Activated CD4-positive, alpha-beta T cell treated with anti-CD3 and anti-CD28 coated beads, Interleukin-2, amount 50 U/mL, for 24 hours (primary cell): Measurements from ENCODE around the gene TFDP1.
A peak's percentile ranks its signal among the peaks of the same experiment; 100 is the strongest.
"Not testable (repeated sequence)": the region's sequence is repeated elsewhere in the genome, so short reads cannot be mapped to it uniquely, and the experiment has no call there.

Source experiments
- DNase-seq, 2 donors: peaks; one replicate each; pipeline ENCODE4 v3.0.0-alpha.2; 2020; ENCODE audit warnings: low read depth in 1 of 2, low spot score in 1 of 2

Gene TFDP1

GRCh38 chr13:113565526-113566226, 18.9 kb upstream of the TFDP1 start:
- DNase-seq = no peak

GRCh38 chr13:113566227-113566561, 18.4 kb upstream of the TFDP1 start:
- DNase-seq = no peak

- no peak for DNase-seq
These were observed 16.9 kb upstream of the TFDP1 start for GRCh38 chr13:113567681-113568080.

DNA sequence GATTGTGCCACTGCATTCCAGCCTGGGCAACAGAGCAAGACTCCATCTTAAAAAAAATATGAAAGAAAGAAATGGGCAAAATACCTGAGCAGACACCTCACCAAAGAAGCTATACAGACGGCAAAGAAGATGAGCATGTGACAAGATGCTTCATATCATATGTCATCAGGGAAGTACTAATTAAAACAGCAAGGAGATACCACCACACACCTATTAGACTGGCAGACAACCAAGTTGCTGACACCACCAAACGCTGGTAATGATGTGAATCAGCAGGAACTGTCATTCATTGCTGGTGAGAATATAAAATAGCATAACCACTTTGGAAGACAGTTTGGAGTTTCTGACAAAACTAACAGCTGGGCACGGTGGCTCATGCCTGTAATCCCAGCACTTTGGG, 11.5 kb upstream of the TFDP1 start:
- DNase-seq = no peak

- no peak for DNase-seq
These were observed 8.0 kb upstream of the TFDP1 start for GRCh38 chr13:113576597-113576996.

GRCh38 chr13:113577881-113578435, 6.6 kb upstream of the TFDP1 start:
- DNase-seq = no peak

DNA sequence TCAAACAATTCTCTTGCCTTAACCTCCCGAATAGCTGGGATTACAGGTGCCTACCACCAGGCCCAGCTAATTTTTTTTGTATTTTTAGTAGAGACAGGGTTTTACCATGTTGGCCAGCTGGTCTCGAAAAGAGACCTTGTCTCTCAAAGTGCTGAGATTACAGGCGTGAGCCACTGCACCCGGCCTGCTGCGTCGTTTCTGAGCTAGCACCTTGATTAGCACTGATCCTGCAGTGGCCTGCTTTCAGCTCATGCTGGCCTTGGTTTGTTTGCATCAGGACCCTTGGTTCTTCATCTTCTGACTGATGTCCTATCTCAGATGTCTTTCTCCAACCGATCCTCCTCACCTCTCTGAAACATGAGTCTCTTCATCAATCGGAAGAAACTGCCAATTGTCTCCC, 4.9 kb upstream of the TFDP1 start:
- DNase-seq = no peak

GRCh38 chr13:113581871-113582270, 2.7 kb upstream of the TFDP1 start:
- DNase-seq = no peak

DNA sequence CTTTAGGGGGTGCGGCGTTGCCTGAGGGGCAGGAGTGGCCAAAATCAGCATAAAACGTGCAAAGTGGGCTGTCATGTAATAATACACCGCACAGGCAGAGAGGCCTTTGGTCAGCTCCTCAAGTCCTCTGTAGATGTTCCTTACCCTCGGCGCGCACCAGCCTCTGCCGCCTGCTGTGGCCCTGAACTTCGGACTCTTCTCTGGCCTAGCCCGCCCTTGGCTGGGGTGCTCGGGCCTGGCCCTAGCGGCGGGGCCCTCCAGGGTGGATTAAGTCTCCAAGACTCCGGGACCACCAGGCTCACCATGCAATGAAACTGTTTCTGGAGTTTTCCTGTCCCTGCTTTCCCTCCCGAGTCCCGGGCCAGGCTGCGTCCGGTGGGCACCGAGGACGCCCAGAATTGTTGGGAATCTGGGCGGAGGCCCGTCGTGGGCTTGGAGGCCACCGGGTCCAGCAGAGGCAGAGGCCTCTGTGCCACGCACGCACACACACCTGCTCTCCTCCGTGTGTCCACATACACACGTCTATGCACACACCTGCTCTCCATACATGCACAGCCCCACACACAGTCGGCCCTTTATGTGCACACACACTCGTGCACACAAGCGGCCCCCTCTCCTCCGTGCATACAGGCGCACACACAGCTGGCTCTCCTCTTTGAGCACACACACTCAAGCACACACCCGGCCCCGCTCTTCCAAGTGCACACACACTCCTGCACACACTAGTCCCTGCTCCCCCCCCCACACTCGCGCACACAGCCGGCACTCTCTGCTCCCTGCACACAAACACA, 1.5 kb upstream of the TFDP1 start:
- no peak for DNase-seq

DNA sequence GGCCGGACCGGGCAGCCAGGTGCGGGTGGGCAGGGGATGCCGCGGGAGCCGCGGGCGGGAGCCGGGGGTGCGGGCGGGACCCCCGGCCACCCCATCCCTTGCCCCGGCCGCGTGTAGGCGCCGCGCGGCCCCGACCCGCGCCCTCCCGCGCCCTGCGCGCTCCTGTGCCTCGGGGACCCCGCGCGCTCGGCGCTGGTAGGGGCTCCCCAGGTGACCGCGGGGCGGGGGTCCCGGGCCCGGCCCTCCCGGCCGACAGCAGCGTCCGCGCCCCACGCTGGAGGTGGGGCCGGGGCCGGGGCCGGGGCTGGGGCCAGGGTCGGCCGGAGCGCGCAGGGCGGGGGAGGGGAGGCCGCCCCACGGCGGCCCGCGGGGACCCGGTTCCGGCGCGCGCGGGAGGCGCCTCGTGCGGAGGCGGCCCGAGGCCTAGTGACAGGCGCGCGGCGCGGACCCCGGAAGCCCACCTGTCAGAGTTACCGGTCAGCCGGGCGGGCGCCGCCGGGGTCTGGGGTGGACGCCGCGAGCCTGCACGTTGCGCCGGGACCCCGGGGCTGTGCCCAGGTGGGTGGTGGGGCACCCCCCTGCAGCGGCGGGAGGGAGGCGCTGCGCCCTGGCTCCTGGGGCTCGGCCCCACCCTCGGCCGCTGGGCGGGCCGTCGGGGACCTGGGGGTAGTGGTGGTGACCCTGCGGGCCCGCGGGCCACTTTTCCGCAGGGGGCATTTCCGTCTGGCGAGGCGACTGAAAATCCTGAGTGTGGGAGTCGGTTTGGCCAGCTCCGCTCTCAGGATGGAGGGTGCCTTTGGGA, 518 bp downstream of the TFDP1 start:
- DNase-seq = peak in 1 of 2 donors; percentile 13

DNA sequence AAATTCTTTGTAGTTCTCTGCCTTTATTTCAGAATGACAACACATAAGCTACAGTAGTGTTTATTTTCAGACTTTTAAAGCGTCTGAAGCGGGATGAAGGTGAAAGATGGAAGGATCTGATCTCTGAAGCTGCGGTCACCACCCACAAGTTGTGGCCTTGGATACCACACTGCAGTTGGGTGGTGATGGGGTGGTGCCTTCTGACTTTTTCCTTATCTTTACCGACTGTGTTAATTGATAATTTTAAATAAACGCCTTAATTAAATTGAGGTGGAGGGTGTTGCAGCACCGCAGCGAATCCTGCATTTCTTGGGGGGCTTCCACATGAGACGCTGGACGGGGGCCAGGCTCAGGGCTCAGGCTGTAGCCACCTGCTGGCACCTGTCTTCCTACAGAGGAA, 1.3 kb downstream of the TFDP1 start:
- no peak for DNase-seq

DNA sequence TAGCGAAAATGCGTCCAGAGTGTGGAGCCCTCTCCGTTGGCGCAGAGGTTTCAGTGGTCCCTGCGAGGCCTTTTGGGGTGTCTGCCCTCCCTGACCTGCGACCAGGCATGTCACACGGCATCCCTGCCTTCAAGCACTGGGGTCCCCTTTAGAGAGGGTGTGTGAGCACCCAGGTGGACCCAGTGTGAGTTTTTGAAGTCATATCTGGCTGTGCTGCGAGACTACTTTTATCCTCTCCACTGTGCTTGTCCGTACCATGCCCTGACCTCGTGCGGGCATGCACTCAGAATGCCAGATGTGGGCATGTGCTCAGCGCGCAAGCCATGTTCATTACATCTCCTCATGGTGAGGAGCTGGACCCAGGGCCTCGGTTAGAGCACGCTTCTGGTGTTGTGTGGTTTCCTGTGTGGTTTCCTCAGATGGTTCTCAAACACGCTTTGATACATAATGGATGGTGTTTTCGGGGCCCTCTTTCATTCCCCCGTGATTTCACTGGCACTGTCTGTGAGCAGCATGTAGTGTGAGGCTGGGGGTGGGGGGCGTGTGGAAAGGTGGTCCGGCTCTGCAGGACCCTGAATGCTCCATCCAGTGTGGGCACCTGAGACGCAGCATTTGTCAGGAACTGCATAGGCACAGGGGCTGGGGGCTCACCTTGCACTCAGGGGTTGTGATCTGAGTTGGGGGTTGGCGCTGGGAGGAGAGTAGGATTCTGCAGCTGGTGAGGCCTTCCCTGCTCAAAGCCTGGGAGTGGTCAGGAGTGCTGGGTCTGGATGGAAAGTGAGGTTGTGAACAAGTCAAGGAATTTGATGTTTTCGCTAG, 2.3 kb downstream of the TFDP1 start:
- DNase-seq = no peak

DNA sequence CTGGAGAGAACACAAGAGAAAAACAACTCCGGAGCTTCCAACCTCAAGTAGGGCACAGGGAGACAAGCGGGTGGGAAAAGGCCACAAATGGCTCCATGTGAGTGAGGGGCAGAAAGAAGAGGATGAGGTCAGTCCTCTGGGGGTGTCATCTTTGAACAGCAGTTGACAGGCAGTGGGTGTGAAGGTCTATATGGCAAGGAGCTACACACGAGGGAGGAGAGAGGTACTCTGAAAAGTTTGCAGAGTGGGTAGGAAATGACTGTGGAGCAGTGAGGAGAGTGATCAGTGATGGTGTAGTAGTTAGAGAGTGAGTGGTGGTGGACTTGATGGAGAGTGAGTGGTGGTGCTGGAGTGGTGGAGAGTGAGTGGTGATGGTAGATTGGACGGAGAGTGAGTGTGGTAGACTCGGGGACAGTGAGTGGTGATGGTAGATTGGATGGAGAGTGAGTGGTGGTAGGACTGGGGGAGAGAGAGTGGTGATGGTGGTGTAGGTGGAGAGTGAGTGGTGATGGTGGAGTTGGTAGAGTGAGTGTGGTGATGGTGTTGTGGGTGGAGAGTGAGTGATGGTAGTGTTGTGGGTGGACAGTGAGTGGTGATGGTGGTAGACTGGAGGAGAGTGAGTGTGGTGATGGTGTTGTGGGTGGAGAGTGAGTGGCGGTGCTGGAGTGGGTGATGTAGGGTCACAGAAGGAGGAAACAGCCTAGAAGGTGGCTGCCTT, 4.0 kb downstream of the TFDP1 start:
- DNase-seq = no peak

DNA sequence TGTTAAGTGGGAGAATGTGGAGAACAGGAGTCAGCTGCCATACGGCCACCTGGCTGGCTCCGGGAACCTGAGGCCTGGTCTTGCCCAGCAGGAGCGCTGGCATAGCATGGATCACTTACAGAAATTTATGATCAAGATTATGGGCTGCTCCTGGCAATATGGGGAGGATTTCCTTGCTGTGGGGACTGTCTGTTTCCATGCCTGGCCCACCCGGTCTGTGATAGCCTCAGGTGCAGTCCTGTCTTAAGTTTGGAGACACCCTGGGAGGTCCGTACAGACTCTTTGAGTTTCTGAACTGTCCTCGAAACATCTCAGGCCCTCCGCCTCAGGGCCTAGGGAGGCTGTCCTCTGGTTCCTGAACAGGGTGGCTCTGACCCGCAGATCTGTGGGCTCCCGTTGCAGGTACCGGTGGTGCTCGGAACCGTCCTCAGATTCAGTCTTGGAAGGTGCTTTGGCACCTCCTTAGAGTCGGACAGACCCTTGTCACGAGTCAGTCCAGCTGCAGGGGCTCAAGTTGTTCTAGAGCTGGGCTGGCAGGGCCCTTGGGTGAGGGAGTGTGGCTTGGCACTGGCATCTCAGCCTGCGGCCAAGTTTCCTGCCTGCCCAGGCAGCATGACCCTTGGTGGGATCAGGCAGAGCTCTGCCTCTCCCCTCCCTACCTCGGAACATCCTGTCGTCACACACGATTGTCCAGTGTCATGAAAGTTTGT, 4.9 kb downstream of the TFDP1 start:
- no peak for DNase-seq

DNA sequence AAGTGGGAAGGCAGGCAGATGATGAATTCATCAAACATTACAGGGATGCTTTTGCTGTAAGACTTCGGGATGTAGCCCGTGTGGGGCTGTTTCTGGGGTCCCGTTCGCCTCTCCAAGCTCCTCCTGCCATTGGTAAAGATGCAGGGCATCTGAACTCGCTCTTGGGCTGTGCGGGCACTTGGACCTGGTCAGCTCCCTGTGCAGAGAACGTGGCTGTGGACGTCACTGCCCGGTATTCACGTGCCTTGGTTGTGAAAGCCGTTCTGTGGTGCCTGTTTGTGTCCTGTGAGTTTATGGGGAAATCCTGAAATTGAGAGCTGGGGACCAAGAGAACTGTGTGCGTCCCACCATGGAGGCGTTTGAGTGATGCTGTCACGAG, 5.4 kb downstream of the TFDP1 start:
- no peak for DNase-seq

GRCh38 chr13:113591750-113592149, 7.2 kb downstream of the TFDP1 start:
- no peak for DNase-seq

GRCh38 chr13:113592571-113592970, 8.0 kb downstream of the TFDP1 start:
- no peak for DNase-seq

GRCh38 chr13:113594066-113594821, 9.7 kb downstream of the TFDP1 start:
- DNase-seq = not testable (repeated sequence)

- DNase-seq = no peak
These were observed 10.6 kb downstream of the TFDP1 start for GRCh38 chr13:113595131-113595530.
